HG02840 (cell line): ENCODE measurements around the gene NEUROD4.

Experiments used
- ATAC-seq: cut with Tn5 transposase; IDR thresholded peaks from one replicate; pipeline ENCODE4 v1.9.1; 2021; ENCODE audit warnings: mild to moderate bottlenecking, moderate library complexity, moderate number of reproducible peaks; ENCODE audit not compliant: unreplicated experiment, low FRiP score

Gene NEUROD4

GRCh38 chr12:54997929-54998522, 21.7 kb upstream of the NEUROD4 start:
- ATAC-seq: no peak

DNA sequence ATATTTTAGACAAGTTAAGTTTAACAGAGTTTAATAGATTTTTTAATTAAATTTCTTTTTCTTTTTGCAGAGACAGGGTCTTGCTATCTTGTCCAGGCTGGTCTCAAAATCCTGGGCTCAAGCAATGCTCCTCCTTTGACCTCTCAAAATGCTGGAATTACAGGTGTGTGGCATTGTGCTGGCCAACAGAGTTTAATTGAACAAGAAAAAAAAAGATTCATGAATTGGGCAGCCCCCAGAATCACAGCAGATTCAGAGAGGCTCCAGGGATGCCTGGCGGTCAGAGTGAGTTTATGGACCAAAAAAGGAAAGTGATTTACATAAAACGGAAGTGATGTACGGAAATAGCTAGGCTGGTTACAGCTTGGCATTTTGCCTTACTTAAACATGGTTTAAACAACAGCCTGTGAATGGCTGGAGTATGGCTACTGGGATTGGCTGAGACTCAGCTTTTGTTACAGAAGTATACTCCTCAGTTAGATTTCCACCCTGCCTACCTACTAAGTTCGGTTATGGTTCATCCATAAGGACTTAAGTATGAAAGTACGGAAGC, 20.7 kb upstream of the NEUROD4 start:
- no peak for ATAC-seq

DNA sequence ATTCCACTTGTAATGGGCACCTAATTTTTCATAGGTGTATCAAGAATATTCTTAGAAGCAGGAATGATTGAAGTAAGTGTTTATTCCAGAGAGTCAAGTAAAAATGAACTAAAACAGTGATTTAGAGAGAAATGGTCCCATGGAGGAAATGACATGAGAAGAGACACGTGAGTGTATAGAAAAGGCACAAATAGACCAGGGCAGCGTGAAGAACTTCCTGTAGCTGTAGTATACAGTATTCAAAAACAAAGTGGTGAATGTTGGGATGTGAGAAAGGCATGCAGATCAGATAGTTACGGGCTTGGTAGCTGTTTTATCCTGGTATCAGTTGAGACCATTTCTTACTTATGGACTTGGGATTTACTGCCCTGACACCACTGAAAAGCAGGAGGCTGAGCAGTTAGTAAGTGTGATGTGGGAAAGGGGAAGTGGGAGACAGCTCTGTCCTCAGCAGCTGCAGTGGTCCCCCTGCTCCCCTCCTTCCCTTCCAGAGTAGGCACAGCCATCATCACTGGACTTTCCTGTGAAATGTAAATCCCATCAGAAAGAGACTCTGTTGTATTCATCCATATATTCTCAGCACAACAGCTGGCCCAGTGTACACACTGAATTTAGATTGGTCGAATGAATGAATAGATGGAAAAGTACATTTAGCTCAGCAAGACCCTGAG, 18.4 kb upstream of the NEUROD4 start:
- no peak for ATAC-seq

DNA sequence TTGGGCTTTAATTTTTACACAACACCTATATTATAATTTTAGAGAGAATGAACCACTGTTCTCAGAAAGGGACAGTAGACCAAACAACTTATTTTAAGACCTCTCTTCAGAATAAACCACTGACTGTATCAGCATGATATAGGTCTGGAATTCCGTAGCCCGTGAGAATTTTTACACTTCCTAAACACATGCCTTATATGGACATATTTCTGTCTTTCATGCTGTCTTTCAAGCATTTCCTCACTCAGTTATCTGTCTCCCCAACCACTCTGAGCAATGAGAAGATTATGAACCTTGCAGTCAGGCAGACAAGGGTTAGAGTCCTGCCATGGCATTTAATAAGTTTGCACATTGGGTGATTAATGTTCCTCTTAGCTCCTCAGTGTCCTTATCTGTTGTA, 17.4 kb upstream of the NEUROD4 start:
- ATAC-seq: no peak

DNA sequence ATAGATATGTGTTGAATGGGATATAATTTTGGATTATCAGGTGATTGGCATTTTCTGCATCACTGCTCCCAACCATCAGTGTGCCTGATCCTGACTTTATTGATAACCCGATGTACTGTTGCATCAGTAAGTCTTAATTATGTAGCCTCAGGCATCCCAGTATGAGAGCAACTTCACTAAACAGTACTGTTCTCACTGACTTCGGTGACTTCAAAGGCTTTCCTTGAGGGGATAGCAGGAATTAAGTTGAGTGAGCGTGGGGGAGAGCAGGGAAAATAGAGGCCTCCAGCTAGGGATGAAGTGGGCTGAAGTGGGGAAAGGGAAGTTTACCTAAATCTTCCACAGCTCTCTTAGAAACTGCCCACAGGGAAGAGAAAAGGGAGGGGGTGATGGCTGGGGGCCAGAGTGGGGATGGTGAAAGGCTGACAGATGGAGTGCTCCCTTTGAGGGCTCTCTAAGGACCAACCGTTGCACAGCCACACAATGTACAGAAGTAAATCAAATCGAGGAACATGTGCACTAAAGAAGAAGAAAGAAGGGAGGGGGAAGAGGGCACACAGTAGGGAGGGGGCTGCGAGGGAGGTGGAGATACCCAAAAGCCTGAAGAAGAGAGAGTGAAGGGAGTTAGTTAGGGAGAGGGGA, 10.7 kb upstream of the NEUROD4 start:
- ATAC-seq: no peak

GRCh38 chr12:55017416-55017925, 2.3 kb upstream of the NEUROD4 start:
- no peak for ATAC-seq

GRCh38 chr12:55024575-55024974, 4.8 kb downstream of the NEUROD4 start:
- no peak for ATAC-seq

GRCh38 chr12:55025508-55025907, 5.7 kb downstream of the NEUROD4 start:
- no peak for ATAC-seq

DNA sequence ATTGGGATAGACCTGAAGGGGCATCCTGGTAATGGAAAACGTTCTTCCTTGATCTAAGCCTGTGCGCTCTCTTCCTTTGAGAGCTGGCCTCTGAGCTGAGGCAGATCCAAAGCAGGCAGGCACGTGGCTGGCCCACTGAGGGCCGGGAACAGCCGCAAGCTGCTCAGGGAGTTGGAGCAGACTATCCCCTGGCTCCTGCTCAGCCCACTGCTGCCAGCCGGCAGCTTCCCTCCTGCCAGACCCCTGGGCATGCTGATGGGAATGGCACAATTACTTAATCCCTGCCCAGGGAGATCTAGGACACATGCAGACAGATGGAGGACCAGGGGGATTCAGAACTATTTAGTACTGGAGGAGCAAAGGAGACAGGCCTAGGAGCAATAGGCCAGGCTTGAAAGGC, 14.4 kb downstream of the NEUROD4 start:
- ATAC-seq: no peak

- ATAC-seq: no peak
Observed at GRCh38 chr12:55036326-55037115, 16.7 kb downstream of the NEUROD4 start.

DNA sequence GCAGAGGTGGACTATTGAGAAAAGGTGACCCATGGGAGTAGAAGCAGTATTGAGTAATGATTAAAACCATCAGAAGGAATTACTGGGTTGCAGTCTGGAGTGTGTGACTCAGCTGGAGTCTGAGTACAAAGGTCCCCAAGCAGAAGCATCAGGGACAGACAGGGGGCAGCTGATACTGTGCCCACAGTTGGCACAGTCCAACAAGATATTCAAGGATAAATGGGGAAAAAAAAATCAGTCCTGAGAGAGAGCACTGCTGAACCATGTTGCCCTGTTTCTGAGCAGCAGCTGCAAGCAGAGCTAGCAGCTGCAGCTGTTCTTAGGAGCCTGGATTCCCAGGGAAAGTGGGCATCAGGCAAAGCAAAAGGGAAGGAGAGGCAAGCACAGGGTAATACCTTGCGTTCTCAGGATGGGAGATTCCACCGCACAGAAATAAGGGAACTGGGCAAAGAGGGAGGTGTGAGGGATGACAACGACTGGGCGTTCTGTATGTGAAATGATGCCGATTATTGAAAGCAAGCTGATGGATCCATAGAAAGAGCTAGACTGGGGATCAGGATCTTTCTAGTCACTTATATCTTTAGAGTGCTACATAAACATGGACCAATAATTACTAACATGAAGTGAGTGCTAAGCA, 17.7 kb downstream of the NEUROD4 start:
- no peak for ATAC-seq

GRCh38 chr12:55039395-55040354, 19.9 kb downstream of the NEUROD4 start:
- ATAC-seq: no peak

DNA sequence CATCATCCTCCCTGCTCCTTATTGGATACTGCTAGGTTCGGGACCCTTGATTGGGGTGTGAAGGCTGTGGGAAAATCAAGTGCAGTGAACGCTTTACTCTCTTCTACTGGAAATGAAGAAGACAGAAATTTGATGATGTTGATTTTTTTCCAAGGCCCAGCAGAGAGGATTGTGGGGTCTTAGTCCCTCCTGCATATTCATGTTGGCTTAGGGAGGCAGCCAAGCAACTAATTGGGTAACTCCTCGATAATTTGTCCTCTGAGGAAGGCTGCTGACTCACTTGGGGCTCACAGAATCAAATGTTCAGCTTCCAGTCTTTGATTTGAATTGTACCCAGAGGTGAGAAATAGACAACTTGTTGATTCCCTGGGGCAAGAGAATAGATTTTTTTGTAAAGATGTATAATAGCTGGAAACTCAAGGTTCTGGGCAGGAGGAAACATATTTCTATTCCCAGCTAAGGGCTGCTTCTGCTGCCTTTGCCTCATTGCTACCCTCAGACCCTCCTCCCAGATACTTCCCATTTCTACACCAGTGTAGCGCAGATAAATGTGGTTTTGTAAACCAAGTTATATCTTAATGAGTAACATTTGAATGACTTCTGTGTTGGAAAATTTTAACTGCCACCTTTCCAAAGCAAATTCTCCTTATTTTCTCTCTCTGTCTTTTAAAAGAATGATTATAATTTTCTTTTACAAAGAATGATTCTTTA, 21.7 kb downstream of the NEUROD4 start:
- ATAC-seq: no peak

DNA sequence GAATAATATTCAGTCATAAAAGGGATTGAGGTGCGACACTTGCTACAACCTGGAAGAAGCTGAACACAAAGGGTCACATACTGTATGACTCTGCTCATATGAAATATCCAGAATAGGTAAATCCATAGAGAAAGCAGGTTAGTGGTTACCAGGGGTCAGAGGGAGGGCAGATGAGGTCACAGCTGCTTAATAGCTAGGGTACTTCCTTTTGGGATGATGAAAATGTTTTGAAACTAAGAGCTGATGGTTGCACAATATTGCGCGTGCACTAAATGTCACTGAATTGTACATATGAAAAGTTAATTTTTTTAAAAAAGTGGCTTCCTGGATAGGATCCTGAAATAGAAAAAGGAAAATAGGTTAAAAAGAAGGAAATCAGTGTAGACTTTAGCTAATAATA, 23.8 kb downstream of the NEUROD4 start:
- no peak for ATAC-seq

- no peak for ATAC-seq
Observed at GRCh38 chr12:55044135-55044534, 24.4 kb downstream of the NEUROD4 start.

DNA sequence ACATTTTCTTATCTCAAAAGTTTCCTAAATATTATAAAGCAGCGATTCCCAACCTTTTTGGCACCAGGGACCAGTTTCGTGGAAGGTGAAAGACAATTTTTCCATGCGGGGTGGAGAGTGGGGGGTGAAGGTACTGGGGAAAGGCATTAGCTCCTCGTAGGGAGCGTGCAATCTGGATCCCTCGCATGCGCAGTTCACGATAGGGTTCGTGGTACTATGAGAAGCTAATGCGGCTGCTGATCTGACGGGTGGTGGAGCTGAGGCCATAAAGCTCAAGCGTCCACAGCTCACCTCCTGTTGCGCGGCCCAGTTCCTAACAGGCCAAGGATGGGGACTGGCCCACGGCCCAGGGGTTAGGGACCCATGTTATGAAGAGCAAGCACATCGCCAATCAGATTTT, 29.9 kb downstream of the NEUROD4 start:
- no peak for ATAC-seq

DNA sequence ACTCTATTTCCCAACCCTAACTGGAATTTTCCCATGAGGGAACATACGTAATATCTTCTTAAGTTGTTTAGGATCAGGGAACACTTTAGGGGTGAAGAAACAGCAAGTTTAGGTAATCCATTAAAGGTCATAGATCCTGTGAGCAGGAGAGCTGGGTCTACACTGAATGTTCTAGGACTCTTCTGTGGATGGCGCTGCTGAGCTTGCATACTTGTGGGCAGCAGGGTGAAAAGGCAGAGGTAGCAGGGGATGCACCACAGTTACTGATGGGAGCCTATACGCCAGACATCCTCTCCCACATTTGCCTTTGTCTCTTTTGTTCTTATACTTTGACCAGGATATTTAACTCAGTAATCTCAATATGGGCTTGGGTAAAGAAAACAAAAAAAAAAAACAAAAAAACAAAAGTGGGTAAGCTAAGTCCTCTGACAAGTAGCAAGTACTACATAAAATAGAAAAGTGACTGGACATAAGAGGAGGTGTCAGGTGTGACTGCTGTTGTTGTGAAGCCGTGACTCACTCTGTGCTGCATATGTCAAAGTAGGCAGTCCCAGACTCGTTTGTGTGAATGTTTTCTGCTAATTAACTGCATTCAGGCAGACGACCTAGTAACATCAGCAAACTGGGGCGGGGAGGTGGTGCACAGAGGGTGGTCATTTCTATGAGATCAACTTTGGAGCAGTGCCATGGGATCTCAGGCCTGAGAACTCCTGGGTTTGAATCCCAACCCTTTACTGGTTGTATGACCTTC, 31.6 kb downstream of the NEUROD4 start:
- ATAC-seq: no peak

- ATAC-seq: no peak
Observed at GRCh38 chr12:55057481-55057880, 37.7 kb downstream of the NEUROD4 start.
